HL-60 (cell line): ENCODE data around the gene ASB18.

ENCODE experiments used
- DNase-seq, 2 experiments: peaks; one replicate each; pipeline ENCODE4 v3.0.0-alpha.2; 2010 to 2020; ENCODE audit warnings: low read depth in 1 of 2, low spot score in 1 of 2
- H3K27ac ChIP-seq: fragments of 250-450 bp; sonication (Bioruptor Pico); replicated peaks from 2 replicates; pipeline ENCODE4 v1.5.1; 2020; ENCODE audit warnings: mild to moderate bottlenecking, moderate library complexity
- H3K27me3 ChIP-seq: fragments of 250-450 bp; sonication (Bioruptor Pico); 2 replicates; pipeline ENCODE4 v1.5.1; 2021; ENCODE audit warnings: mild to moderate bottlenecking, moderate library complexity; ENCODE audit not compliant: insufficient read depth, poor library complexity, severe bottlenecking
- H3K4me3 ChIP-seq: replicated peaks from 2 replicates; pipeline ENCODE4 v1.5.1; 2011; ENCODE audit warnings: mild to moderate bottlenecking, control low read depth, low read length; ENCODE audit not compliant: insufficient read depth
- GABPA ChIP-seq: IDR thresholded peaks from 2 replicates; pipeline ENCODE4 v1.6.1; 2012; ENCODE audit warnings: low read depth
- POLR2AphosphoS5 ChIP-seq: IDR thresholded peaks from 2 replicates; pipeline ENCODE4 v1.6.1; 2012; ENCODE audit warnings: low read depth
- SPI1 ChIP-seq: IDR thresholded peaks from 2 replicates; pipeline ENCODE4 v1.6.1; 2012; ENCODE audit warnings: low read depth, mild to moderate bottlenecking, borderline replicate concordance
- TF ChIP-seq, protein P1 (sequence below): IDR thresholded peaks from one replicate; pipeline ENCODE4 v1.5.1; 2011; ENCODE audit warnings: low read length, control low read depth, inconsistent platforms; ENCODE audit not compliant: insufficient read depth
- TF ChIP-seq, protein P2 (sequence below): IDR thresholded peaks from 2 replicates; pipeline ENCODE4 v1.6.1; 2012; ENCODE audit warnings: low read depth; ENCODE audit not compliant: insufficient replicate concordance

ASB18 gene

DNA sequence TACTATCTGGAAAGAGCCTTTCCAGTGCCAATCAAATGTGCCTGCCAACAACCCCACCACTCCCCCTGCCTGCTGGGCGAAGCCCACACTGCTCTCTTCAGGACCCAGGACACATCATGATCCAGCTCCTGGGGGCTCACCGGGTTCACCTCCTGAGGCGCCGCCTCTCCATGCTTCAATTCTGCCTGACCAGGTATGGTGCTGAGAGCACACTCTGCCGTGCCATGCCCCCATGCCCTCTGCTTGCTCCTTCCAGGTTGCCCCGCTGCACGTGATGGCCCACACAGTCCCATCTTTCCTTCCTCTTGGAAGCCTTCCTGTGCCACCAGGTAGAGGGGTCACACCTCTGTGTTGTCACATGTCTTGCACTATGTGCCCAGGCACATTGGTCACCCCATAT lies 47.5 kb downstream of the ASB18 start:
- TF ChIP-seq, protein P1, sequence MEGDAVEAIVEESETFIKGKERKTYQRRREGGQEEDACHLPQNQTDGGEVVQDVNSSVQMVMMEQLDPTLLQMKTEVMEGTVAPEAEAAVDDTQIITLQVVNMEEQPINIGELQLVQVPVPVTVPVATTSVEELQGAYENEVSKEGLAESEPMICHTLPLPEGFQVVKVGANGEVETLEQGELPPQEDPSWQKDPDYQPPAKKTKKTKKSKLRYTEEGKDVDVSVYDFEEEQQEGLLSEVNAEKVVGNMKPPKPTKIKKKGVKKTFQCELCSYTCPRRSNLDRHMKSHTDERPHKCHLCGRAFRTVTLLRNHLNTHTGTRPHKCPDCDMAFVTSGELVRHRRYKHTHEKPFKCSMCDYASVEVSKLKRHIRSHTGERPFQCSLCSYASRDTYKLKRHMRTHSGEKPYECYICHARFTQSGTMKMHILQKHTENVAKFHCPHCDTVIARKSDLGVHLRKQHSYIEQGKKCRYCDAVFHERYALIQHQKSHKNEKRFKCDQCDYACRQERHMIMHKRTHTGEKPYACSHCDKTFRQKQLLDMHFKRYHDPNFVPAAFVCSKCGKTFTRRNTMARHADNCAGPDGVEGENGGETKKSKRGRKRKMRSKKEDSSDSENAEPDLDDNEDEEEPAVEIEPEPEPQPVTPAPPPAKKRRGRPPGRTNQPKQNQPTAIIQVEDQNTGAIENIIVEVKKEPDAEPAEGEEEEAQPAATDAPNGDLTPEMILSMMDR = no peak
- TF ChIP-seq GABPA (no peak), POLR2AphosphoS5 (no peak), SPI1 (no peak)
- TF ChIP-seq, protein P2, sequence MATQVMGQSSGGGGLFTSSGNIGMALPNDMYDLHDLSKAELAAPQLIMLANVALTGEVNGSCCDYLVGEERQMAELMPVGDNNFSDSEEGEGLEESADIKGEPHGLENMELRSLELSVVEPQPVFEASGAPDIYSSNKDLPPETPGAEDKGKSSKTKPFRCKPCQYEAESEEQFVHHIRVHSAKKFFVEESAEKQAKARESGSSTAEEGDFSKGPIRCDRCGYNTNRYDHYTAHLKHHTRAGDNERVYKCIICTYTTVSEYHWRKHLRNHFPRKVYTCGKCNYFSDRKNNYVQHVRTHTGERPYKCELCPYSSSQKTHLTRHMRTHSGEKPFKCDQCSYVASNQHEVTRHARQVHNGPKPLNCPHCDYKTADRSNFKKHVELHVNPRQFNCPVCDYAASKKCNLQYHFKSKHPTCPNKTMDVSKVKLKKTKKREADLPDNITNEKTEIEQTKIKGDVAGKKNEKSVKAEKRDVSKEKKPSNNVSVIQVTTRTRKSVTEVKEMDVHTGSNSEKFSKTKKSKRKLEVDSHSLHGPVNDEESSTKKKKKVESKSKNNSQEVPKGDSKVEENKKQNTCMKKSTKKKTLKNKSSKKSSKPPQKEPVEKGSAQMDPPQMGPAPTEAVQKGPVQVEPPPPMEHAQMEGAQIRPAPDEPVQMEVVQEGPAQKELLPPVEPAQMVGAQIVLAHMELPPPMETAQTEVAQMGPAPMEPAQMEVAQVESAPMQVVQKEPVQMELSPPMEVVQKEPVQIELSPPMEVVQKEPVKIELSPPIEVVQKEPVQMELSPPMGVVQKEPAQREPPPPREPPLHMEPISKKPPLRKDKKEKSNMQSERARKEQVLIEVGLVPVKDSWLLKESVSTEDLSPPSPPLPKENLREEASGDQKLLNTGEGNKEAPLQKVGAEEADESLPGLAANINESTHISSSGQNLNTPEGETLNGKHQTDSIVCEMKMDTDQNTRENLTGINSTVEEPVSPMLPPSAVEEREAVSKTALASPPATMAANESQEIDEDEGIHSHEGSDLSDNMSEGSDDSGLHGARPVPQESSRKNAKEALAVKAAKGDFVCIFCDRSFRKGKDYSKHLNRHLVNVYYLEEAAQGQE = no peak
- DNase-seq = no peak
- Histone ChIP-seq H3K4me3 (no peak overlapping the region), H3K27me3 (no peaks in the 10 kb centered on the region), H3K27ac (no peak overlapping the region)

DNA sequence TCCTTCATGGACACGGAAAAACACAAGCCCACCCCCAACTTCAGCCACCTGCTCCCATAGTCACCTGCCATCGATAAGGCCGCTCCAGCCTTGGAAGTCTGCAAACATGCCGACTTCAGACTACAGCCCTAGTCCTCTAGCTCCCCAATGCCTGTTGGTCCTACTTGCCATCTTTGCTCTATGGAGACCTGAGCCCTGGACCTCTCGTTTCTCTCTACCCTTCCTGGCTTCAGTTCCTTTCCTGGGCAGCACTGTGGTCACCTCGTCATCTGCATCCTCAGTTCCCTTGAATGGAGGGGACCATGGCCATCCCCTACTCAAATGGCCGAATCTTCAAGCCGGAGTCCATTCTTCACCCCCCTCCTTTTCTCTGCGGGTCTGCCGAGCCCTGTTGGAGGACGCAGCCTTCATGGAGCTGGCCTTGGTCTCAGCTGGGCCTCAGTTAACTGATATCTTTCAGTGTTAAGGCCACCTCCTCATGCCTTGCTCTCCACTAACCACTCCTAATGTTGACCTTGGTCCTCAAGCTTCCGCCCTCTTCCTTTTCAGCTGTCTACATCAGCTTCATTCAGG lies 48.4 kb downstream of the ASB18 start:
- H3K27ac ChIP-seq = no peak overlapping the region
- TF ChIP-seq POLR2AphosphoS5 (no peak), SPI1 (no peak), GABPA (no peak)
- TF ChIP-seq, protein P2 = no peak
- TF ChIP-seq, protein P1 = no peak
- no peak overlapping the region for H3K4me3 ChIP-seq
- DNase-seq = no peak
- no peaks in the 10 kb centered on the region for H3K27me3 ChIP-seq

DNA sequence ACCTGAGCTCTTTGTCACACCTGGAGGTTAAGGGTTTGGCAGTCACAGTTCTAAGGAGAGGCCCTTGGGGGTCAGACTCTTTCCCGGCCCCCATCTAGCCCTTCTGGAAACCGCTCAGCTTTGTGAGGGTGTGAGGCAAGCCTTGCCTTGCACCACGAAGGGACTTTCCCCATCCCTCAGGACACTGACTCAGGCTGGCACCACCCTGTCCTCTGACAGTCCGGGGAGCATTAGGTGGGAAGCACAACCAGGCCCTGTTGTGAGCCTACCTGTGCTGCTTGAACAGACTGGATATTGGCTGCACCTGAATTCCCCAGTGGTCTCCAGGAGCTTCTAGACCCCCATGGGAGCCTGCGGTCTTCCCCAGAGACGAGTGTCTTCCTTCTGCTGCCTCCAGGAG lies 49.0 kb downstream of the ASB18 start:
- DNase-seq = no peak
- Histone ChIP-seq H3K27me3 (no peaks in the 10 kb centered on the region), H3K4me3 (no peak overlapping the region), H3K27ac (no peak overlapping the region)
- TF ChIP-seq, protein P2 = no peak
- TF ChIP-seq POLR2AphosphoS5 = no peak
- TF ChIP-seq, protein P1 = no peak
- no peak for TF ChIP-seq SPI1
